IMR-90 (cell line): Measurements from ENCODE around the gene ETDA. TPM values are rescaled to one million over a fixed set of nuclear protein-coding genes. Genes with fewer than 3 reads are reported as not detected.

Experiments used
- ATAC-seq: fragments of 200-7000 bp; cut with Tn5 transposase; 2 replicates; pipeline ENCODE4 v1.9.1; 2020; ENCODE audit warnings: low read depth, mild to moderate bottlenecking, moderate library complexity
- BruUV-seq: library from RNA; stranded (reverse); fragments of 400-500 nt; replicated peaks from 2 replicates; lab custom pipeline; 2021; lab: Mats Ljungman, UMichigan
- CTCF ChIA-PET: fragments of 300-600 bp; formaldehyde crosslinking; extraction: SDS; loops from one replicate; lab custom pipeline; 2021; ENCODE audit warnings: antibody characterized with exemption; lab: Yijun Ruan, JAX
- POLR2A ChIA-PET: fragments of 300-600 bp; sonication (Branson Sonifier 250); formaldehyde crosslinking; loops from one replicate; lab custom pipeline; 2022; ENCODE audit warnings: antibody characterized with exemption; ENCODE audit not compliant: unreplicated experiment; lab: Charles Lee
- DNase-seq: peaks from one replicate; pipeline ENCODE4 v3.0.0; 2013
- H2AFZ ChIP-seq: replicated peaks from 2 replicates; pipeline ENCODE3; 2013; ENCODE audit warnings: low read length, mild to moderate bottlenecking; ENCODE audit not compliant: poor library complexity
- H2AK5ac ChIP-seq: 2 replicates; pipeline ENCODE4 v1.6.1; 2013; ENCODE audit warnings: low read depth, low read length, inconsistent platforms
- H2AK9ac ChIP-seq: replicated peaks from 2 replicates; pipeline ENCODE3; 2013; ENCODE audit warnings: mild to moderate bottlenecking, low read depth, low read length, moderate library complexity; ENCODE audit not compliant: poor library complexity
- H2BK120ac ChIP-seq: 2 replicates; pipeline ENCODE4 v1.6.1; 2013; ENCODE audit warnings: low read depth, low read length, inconsistent platforms
- H2BK15ac ChIP-seq: 3 replicates; pipeline ENCODE4 v1.6.1; 2013; ENCODE audit warnings: low read depth, low read length, inconsistent platforms
- H2BK20ac ChIP-seq: 2 replicates; pipeline ENCODE4 v1.6.1; 2013; ENCODE audit warnings: low read depth, mild to moderate bottlenecking, inconsistent platforms, low read length, moderate library complexity
- H2BK5ac ChIP-seq: 2 replicates; pipeline ENCODE4 v1.6.1; 2013; ENCODE audit warnings: mild to moderate bottlenecking, low read depth, low read length, inconsistent platforms; ENCODE audit not compliant: poor library complexity, severe bottlenecking
- H3K14ac ChIP-seq: replicated peaks from 2 replicates; pipeline ENCODE4 v1.6.1; 2013; ENCODE audit warnings: low read depth, low read length, inconsistent platforms
- H3K18ac ChIP-seq: 2 replicates; pipeline ENCODE4 v1.6.1; 2013; ENCODE audit warnings: low read depth, low read length, control low read depth
- H3K23ac ChIP-seq: 2 replicates; pipeline ENCODE4 v1.6.1; 2013; ENCODE audit warnings: low read depth, low read length, inconsistent platforms
- H3K27ac ChIP-seq: 2 replicates; pipeline ENCODE4 v1.5.1; 2013; ENCODE audit warnings: mild to moderate bottlenecking, control low read depth, low read length; ENCODE audit not compliant: insufficient read depth
- H3K27me3 ChIP-seq: 2 replicates; pipeline ENCODE4 v1.6.1; 2013; ENCODE audit warnings: low read length; ENCODE audit not compliant: control insufficient read depth, insufficient read depth
- H3K36me3 ChIP-seq: 2 replicates; pipeline ENCODE4 v1.6.1; 2013; ENCODE audit warnings: low read length, mixed read lengths; ENCODE audit not compliant: control insufficient read depth, insufficient read depth
- H3K4ac ChIP-seq: 2 replicates; pipeline ENCODE4 v1.6.1; 2013; ENCODE audit warnings: low read depth, low read length, inconsistent platforms
- H3K4me1 ChIP-seq: 2 replicates; pipeline ENCODE4 v1.6.1; 2013; ENCODE audit warnings: low read length, mixed read lengths; ENCODE audit not compliant: control insufficient read depth, insufficient read depth
- H3K4me2 ChIP-seq: 2 replicates; pipeline ENCODE4 v1.6.1; 2013; ENCODE audit warnings: low read depth, mild to moderate bottlenecking, control low read depth, low read length, moderate library complexity
- H3K4me3 ChIP-seq: 2 replicates; pipeline ENCODE4 v1.5.1; 2013; ENCODE audit warnings: low read depth, mild to moderate bottlenecking, control low read depth, low read length, moderate library complexity; ENCODE audit not compliant: insufficient read depth
- H3K56ac ChIP-seq: 2 replicates; pipeline ENCODE4 v1.6.1; 2013; ENCODE audit warnings: low read length, inconsistent platforms; ENCODE audit not compliant: insufficient read depth; ENCODE audit errors: extremely low read depth
- H3K79me1 ChIP-seq, 2 experiments: 2 replicates each; pipeline ENCODE4 v1.6.1; 2013; ENCODE audit warnings: low read length in 2 of 2, inconsistent platforms in 1 of 2, low read depth in 1 of 2
- H3K9ac ChIP-seq: 2 replicates; pipeline ENCODE4 v1.6.1; 2013; ENCODE audit warnings: low read depth, low read length, control low read depth
- H3K9me1 ChIP-seq: 2 replicates; pipeline ENCODE4 v1.6.1; 2013; ENCODE audit warnings: low read length, inconsistent platforms; ENCODE audit not compliant: insufficient read depth
- H3K9me3 ChIP-seq: 2 replicates; pipeline ENCODE4 v1.6.1; 2013; ENCODE audit warnings: low read length; ENCODE audit not compliant: control insufficient read depth, insufficient read depth
- H4K20me1 ChIP-seq: 2 replicates; pipeline ENCODE4 v1.6.1; 2013; ENCODE audit warnings: low read length, inconsistent platforms; ENCODE audit not compliant: insufficient read depth
- H4K5ac ChIP-seq: 2 replicates; pipeline ENCODE4 v1.6.1; 2013; ENCODE audit warnings: mild to moderate bottlenecking, low read depth, low read length, control low read depth
- H4K8ac ChIP-seq, 2 experiments: 2 replicates each; pipeline ENCODE4 v1.6.1; 2013; ENCODE audit warnings: low read depth in 2 of 2, low read length in 2 of 2, control low read depth in 1 of 2, inconsistent platforms in 1 of 2
- H4K91ac ChIP-seq: 2 replicates; pipeline ENCODE4 v1.6.1; 2013; ENCODE audit warnings: low read depth, low read length, inconsistent platforms; ENCODE audit not compliant: insufficient read depth
- BHLHE40 ChIP-seq: fragments of 150-350 bp; IDR thresholded peaks from 2 replicates; pipeline ENCODE4 v1.6.1; 2016; ENCODE audit warnings: mild to moderate bottlenecking, low read depth, low read length
- CEBPB ChIP-seq: IDR thresholded peaks from 2 replicates; pipeline ENCODE4 v1.6.1; 2012; ENCODE audit warnings: low read depth, low read length, improper control_type of control experiment
- CHD1 ChIP-seq: IDR thresholded peaks from 2 replicates; pipeline ENCODE4 v1.6.1; 2012; ENCODE audit warnings: low read depth, low read length, improper control_type of control experiment
- CTCF ChIP-seq: conservative IDR thresholded peaks from 2 replicates; pipeline ENCODE4 v1.5.1; 2012; ENCODE audit warnings: mild to moderate bottlenecking, low read depth, low read length, improper control_type of control experiment
- ELK1 ChIP-seq: fragments of 150-350 bp; IDR thresholded peaks from 2 replicates; pipeline ENCODE4 v1.6.1; 2016; ENCODE audit warnings: low read depth, mild to moderate bottlenecking, low read length, moderate library complexity, borderline replicate concordance
- FOS ChIP-seq: fragments of 150-350 bp; IDR thresholded peaks from 2 replicates; pipeline ENCODE4 v1.6.1; 2016; ENCODE audit warnings: low read depth, low read length
- MAFK ChIP-seq: IDR thresholded peaks from 2 replicates; pipeline ENCODE4 v1.6.1; 2012; ENCODE audit warnings: low read depth, low read length, improper control_type of control experiment
- MAZ ChIP-seq: IDR thresholded peaks from 2 replicates; pipeline ENCODE4 v1.6.1; 2012; ENCODE audit warnings: low read depth, mild to moderate bottlenecking, low read length, improper control_type of control experiment, moderate library complexity, borderline replicate concordance
- MXI1 ChIP-seq: IDR thresholded peaks from 2 replicates; pipeline ENCODE4 v1.6.1; 2012; ENCODE audit warnings: low read depth, mild to moderate bottlenecking, low read length, moderate library complexity, borderline replicate concordance
- NFE2L2 ChIP-seq: fragments of 150-350 bp; IDR thresholded peaks from 2 replicates; pipeline ENCODE4 v1.6.1; 2016; ENCODE audit warnings: low read depth, mild to moderate bottlenecking, low read length
- POLR2A ChIP-seq: IDR thresholded peaks from 2 replicates; pipeline ENCODE4 v1.6.1; 2012; ENCODE audit warnings: mild to moderate bottlenecking, low read depth, low read length
- RAD21 ChIP-seq: IDR thresholded peaks from 2 replicates; pipeline ENCODE4 v1.6.1; 2012; ENCODE audit warnings: low read length, improper control_type of control experiment
- RCOR1 ChIP-seq: IDR thresholded peaks from 2 replicates; pipeline ENCODE4 v1.6.1; 2012; ENCODE audit warnings: mild to moderate bottlenecking, low read length, improper control_type of control experiment; ENCODE audit not compliant: insufficient replicate concordance
- RFX5 ChIP-seq: IDR thresholded peaks from 2 replicates; pipeline ENCODE4 v1.8.0; 2012; ENCODE audit warnings: low read depth, mild to moderate bottlenecking, low read length, moderate library complexity
- SMC3 ChIP-seq: fragments of 150-350 bp; IDR thresholded peaks from 2 replicates; pipeline ENCODE4 v1.6.1; 2016; ENCODE audit warnings: low read depth, mild to moderate bottlenecking, antibody characterized with exemption, low read length, moderate library complexity
- USF2 ChIP-seq: fragments of 150-350 bp; IDR thresholded peaks from 2 replicates; pipeline ENCODE4 v1.6.1; 2017; ENCODE audit warnings: mild to moderate bottlenecking, antibody characterized with exemption, low read length, low read depth
- WGBS, 2 experiments: methylation state at CpG; one replicate each; pipeline versions ENCODE4 v1.1.5 to v1.1.7; 2013; ENCODE audit warnings: missing lambda C conversion rate in 2 of 2; ENCODE audit not compliant: insufficient read length in 1 of 2; ENCODE audit errors: extremely low coverage in 2 of 2; 5-methylcytosine and 5-hydroxymethylcytosine counted together
- dilution Hi-C: fragments of 300-500 bp; cut with HindIII; formaldehyde crosslinking; loops from one replicate; pipeline ENCODE4 v1.14.3; 2018; ENCODE audit warnings: low sequenced_read_pairs; ENCODE audit not compliant: unreplicated experiment
- in situ Hi-C: fragments of 300-500 bp; cut with MboI; formaldehyde crosslinking; loops from 3 replicates; pipeline ENCODE4 v1.14.3; 2019; ENCODE audit warnings: low sequenced_read_pairs, inconsistent platforms, mixed read lengths
- intact Hi-C: fragments of 100-400 bp; cut with micrococcal nuclease; formaldehyde crosslinking; loops from 2 replicates; pipeline ENCODE4 v1.10.0; 2022
- polyA plus RNA-seq, 3 experiments: library from polyadenylated mRNA; depleted of rRNA; stranded (reverse); fragments of >200 nt; gene quantifications; 2 replicates each; pipeline ENCODE4 v1.2.3, GENCODE V29; 2012; ENCODE audit warnings: low replicate concordance in 1 of 3
- total RNA-seq: library from RNA; depleted of rRNA; stranded (reverse); fragments of >200 nt; gene quantifications from 2 replicates; pipeline ENCODE4 v1.2.3, GENCODE V29; 2012

ETDA gene
- total and polyA plus RNA-seq, 2 of the 4 experiments (the other 2 are of a cell fraction) = not detected

GRCh38 chrX:135257469-135257868 is 5.6 kb downstream of the ETDA start:
- H3K23ac ChIP-seq = no peak overlapping the region
- no peak overlapping the region for H2BK120ac ChIP-seq
- no peak for ATAC-seq
- H4K5ac ChIP-seq = no peak overlapping the region
- no peak overlapping the region for H2AK9ac ChIP-seq
- no peak overlapping the region for H4K8ac ChIP-seq
- H2BK20ac ChIP-seq = no peak overlapping the region
- in situ Hi-C loops = no loop called here
- no TSS peak for BruUV-seq
- TF ChIP-seq USF2 (no peak), SMC3 (no peak), MXI1 (no peak), FOS (no peak), RAD21 (no peak), BHLHE40 (no peak), CHD1 (no peak), MAFK (no peak), RFX5 (no peak), POLR2A (no peak), ELK1 (no peak), CEBPB (no peak), NFE2L2 (no peak), RCOR1 (no peak), CTCF (no peak), MAZ (no peak)
- H2BK5ac ChIP-seq = no peak overlapping the region
- intact Hi-C loops = no loop called here
- H3K9me3 ChIP-seq = no peaks in the 10 kb centered on the region
- H3K4me3 ChIP-seq = no peak overlapping the region
- DNase-seq = no peak
- no peak overlapping the region for H4K91ac ChIP-seq
- WGBS, 2 experiments = no CpG with 5 or more reads among the region's 6 CpGs
- H2AFZ ChIP-seq = no peak overlapping the region
- H3K27me3 ChIP-seq = no peaks in the 10 kb centered on the region
- H3K18ac ChIP-seq = no peak overlapping the region
- no peak overlapping the region for H3K9ac ChIP-seq
- H3K9me1 ChIP-seq = no peaks in the 10 kb centered on the region
- H2BK15ac ChIP-seq = no peak overlapping the region
- H3K4me2 ChIP-seq = no peak overlapping the region
- no peak overlapping the region for H3K4ac ChIP-seq
- dilution Hi-C loops = no loop called here
- no peaks in the 10 kb centered on the region for H3K4me1 ChIP-seq
- ChIA-PET CTCF (no interaction called here), POLR2A (no interaction called here)
- H3K27ac ChIP-seq = no peak overlapping the region
- H3K56ac ChIP-seq = no peak overlapping the region
- H4K20me1 ChIP-seq = no peaks in the 10 kb centered on the region
- H3K79me1 ChIP-seq = no peaks in the 10 kb centered on the region
- no peak overlapping the region for H2AK5ac ChIP-seq
- H3K36me3 ChIP-seq = no peaks in the 10 kb centered on the region
- no peak overlapping the region for H3K14ac ChIP-seq
